ENCODE data around the gene HIVEP3. TPM values are rescaled to one million over a fixed set of nuclear protein-coding genes. Genes with fewer than 3 reads are reported as not detected.

Gene HIVEP3
- total RNA-seq, 1 donor from 2014 or later = 5.7 TPM

- no peak for DNase-seq
- Histone ChIP-seq H3K4me1 (peaks cover 66% of the 10 kb centered on the region), H3K27me3 (ENCODE audit: low read depth) (no peaks in the 10 kb centered on the region), H3K36me3 (no peaks in the 10 kb centered on the region), H3K4me3 (no peak overlapping the region), H3K9me3 (replicated peaks) (no peaks in the 10 kb centered on the region), H3K27ac (replicated peaks) (peak overlapping the region; percentile 81)
- intact Hi-C loops (cut with micrococcal nuclease) = no loop called here
- TF ChIP-seq, protein P1, sequence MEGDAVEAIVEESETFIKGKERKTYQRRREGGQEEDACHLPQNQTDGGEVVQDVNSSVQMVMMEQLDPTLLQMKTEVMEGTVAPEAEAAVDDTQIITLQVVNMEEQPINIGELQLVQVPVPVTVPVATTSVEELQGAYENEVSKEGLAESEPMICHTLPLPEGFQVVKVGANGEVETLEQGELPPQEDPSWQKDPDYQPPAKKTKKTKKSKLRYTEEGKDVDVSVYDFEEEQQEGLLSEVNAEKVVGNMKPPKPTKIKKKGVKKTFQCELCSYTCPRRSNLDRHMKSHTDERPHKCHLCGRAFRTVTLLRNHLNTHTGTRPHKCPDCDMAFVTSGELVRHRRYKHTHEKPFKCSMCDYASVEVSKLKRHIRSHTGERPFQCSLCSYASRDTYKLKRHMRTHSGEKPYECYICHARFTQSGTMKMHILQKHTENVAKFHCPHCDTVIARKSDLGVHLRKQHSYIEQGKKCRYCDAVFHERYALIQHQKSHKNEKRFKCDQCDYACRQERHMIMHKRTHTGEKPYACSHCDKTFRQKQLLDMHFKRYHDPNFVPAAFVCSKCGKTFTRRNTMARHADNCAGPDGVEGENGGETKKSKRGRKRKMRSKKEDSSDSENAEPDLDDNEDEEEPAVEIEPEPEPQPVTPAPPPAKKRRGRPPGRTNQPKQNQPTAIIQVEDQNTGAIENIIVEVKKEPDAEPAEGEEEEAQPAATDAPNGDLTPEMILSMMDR (IDR thresholded peaks at IDR 0.05; ENCODE audit: borderline replicate concordance) = no peak
Observed at GRCh38 chr1:41846625-41847405, 71.9 kb downstream of the HIVEP3 start.

GRCh38 chr1:41844781-41845272 is 73.9 kb downstream of the HIVEP3 start:
- Histone ChIP-seq H3K4me3 (no peak overlapping the region), H3K36me3 (no peaks in the 10 kb centered on the region), H3K27me3 (ENCODE audit: low read depth) (no peaks in the 10 kb centered on the region), H3K9me3 (replicated peaks) (no peaks in the 10 kb centered on the region), H3K27ac (replicated peaks) (peak overlapping the region; percentile 75), H3K4me1 (peaks cover 81% of the 10 kb centered on the region)
- intact Hi-C loops (cut with micrococcal nuclease) = no loop called here
- TF ChIP-seq, protein P1 (IDR thresholded peaks at IDR 0.05; ENCODE audit: borderline replicate concordance) = no peak
- no peak for DNase-seq

DNA sequence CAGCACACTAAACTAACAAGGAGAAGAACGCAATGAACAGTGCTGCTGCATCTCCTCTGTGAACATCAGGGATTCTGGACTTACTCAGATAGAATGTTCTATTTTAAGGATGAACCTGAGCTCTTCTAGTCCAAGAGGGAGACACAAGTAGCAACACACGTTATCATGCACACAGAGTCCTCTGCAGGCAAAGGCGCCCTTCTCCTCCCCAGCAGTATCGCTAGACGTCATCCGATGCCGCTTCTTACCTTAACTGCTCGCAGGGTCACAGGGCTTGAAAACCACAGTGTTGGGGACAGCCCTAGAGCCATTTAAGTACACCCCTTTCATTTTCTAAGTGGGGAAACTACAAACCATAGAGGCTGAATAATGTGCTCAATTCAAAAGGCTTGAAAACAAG is 74.5 kb downstream of the HIVEP3 start:
- peaks cover 79% of the 10 kb centered on the region for H3K4me1 ChIP-seq
- DNase-seq = no peak
- intact Hi-C loops (cut with micrococcal nuclease) = no loop called here
- H3K27ac ChIP-seq (replicated peaks) = peak overlapping the region; percentile 75
- no peaks in the 10 kb centered on the region for H3K9me3 ChIP-seq (replicated peaks)
- TF ChIP-seq, protein P1 (IDR thresholded peaks at IDR 0.05; ENCODE audit: borderline replicate concordance) = no peak
- no peaks in the 10 kb centered on the region for H3K27me3 ChIP-seq (ENCODE audit: low read depth)
- no peak overlapping the region for H3K4me3 ChIP-seq
- H3K36me3 ChIP-seq = no peaks in the 10 kb centered on the region

DNA sequence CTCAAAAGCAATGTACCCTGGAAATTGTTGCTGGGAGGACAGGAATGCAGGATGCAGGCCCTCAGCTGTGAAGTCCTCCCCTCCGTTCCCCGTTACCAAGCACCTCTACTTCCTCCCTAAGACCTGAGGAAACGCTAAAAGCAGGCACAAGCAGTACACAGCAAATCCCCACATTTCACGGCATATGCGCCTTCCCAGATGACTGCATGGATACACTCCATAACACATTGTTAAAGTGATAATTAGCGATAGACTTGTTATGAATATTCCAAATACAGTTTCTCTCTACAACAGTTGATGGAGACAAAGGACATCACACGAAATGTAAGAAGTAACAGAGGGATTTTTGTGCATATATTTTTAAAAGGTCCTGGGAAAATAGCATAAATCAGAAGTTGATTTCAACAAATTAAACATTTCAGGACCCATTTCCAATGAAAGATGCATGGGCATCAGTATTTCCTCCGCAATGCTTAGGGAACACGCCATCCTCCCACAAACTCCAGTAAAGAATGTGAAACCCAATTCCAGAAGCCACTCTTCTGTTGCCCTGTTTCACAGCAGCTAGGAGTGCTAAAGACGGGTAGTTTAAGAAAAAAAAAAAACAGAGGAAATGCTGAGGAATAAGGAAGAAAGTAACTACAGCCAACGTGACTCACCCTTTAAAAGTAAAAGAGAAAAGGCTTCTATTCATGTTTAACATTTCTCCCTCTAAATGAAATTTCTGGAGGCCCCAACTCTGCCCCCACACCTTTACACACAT is 75.5 kb downstream of the HIVEP3 start:
- no peaks in the 10 kb centered on the region for H3K36me3 ChIP-seq
- peaks cover 68% of the 10 kb centered on the region for H3K4me1 ChIP-seq
- H3K27me3 ChIP-seq (ENCODE audit: low read depth) = no peaks in the 10 kb centered on the region
- H3K27ac ChIP-seq (replicated peaks) = peak overlapping the region; percentile 75
- H3K9me3 ChIP-seq (replicated peaks) = no peaks in the 10 kb centered on the region
- no peak overlapping the region for H3K4me3 ChIP-seq
- intact Hi-C loops (cut with micrococcal nuclease) = no loop called here
- no peak for DNase-seq
- TF ChIP-seq, protein P1 (IDR thresholded peaks at IDR 0.05; ENCODE audit: borderline replicate concordance) = no peak

DNA sequence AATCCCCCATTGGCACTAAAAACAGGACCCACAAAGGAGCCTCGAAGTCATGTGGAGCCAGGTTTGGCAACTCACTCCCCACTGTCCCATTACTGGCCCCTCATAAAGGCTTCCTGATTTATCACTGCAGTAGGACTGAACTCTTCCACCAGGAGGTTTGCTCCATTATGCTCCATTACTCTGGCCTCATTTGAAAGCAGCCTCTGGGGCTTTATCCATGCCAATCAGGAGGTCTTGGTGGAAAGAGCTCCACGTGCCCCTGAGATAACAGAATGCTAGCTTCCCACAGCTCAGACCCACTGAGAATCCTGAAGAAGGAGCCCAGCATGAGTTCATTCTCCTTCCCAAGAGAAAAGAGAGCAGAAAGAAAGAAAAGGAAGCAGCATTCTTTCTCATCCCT is 76.4 kb downstream of the HIVEP3 start:
- DNase-seq = no peak
- Histone ChIP-seq H3K4me3 (no peak overlapping the region), H3K9me3 (replicated peaks) (no peaks in the 10 kb centered on the region), H3K36me3 (no peaks in the 10 kb centered on the region), H3K27me3 (ENCODE audit: low read depth) (no peaks in the 10 kb centered on the region), H3K27ac (replicated peaks) (no peak overlapping the region), H3K4me1 (peaks cover 60% of the 10 kb centered on the region)
- TF ChIP-seq, protein P1 (IDR thresholded peaks at IDR 0.05; ENCODE audit: borderline replicate concordance) = no peak
- intact Hi-C loops (cut with micrococcal nuclease) = no loop called here

Data from left ventricle myocardium inferior (tissue), 1 donor.